ENCODE measurements around the gene SNX30.

DNA sequence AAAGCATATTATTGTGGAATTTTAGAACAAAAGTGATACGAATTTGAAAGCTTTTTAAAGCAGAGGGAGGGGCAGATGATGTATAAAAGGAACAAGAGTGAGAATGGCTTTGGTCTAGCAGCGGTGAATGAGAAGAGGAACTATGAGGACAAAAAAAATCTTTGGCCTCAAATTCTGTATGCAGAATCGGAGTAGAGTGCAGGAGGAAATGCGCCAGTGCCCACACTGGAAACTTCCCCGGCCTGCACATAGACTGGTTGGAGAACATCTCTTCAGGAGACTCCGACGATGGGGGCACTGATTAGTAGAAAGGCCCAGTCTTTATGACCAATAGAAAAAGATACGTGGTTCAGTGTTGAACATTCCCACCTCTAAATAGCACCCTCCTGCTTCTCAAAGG, 88.8 kb downstream of the SNX30 start:
- TF ChIP-seq, protein P1, sequence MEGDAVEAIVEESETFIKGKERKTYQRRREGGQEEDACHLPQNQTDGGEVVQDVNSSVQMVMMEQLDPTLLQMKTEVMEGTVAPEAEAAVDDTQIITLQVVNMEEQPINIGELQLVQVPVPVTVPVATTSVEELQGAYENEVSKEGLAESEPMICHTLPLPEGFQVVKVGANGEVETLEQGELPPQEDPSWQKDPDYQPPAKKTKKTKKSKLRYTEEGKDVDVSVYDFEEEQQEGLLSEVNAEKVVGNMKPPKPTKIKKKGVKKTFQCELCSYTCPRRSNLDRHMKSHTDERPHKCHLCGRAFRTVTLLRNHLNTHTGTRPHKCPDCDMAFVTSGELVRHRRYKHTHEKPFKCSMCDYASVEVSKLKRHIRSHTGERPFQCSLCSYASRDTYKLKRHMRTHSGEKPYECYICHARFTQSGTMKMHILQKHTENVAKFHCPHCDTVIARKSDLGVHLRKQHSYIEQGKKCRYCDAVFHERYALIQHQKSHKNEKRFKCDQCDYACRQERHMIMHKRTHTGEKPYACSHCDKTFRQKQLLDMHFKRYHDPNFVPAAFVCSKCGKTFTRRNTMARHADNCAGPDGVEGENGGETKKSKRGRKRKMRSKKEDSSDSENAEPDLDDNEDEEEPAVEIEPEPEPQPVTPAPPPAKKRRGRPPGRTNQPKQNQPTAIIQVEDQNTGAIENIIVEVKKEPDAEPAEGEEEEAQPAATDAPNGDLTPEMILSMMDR (conservative IDR thresholded peaks at IDR 0.05; ENCODE audit: low read depth, low read length), result no peak
- TF ChIP-seq EZH2 (IDR thresholded peaks at IDR 0.05; ENCODE audit: low read length, unreplicated experiment), result no peak
- no peak for TF ChIP-seq EZH2phosphoT487 (IDR thresholded peaks at IDR 0.05; ENCODE audit: borderline replicate concordance, low read length)
